ENCODE data around the gene SETD4.

SETD4 gene

DNA sequence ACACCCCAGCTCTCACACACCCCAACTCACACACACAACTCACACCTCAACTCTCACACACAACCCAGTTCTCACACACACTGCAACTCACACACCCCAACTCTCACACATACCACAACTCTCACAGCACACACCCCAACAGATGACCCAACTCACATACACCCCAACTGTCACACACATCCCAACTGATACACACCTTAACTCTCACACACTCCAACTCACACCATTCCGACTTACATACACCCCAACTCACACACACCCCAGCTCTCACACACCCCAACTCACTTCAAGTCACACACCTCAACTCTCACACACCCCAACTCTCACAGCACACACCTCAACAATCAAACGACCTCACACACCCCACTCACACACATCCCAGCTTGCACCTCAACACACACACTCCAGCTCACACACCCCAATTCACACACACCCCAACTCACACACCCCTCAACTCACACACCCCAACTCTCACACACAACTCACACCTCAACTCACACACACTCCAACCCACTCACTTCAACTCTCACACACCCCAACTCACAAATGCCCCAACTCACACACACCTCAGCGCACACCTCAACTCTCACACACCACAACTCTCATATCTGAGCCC lies 66.3 kb downstream of the SETD4 start:
- TF ChIP-seq ZNF274 (IDR thresholded peaks at IDR 0.05; ENCODE audit: low read depth, low read length) = no peak

DNA sequence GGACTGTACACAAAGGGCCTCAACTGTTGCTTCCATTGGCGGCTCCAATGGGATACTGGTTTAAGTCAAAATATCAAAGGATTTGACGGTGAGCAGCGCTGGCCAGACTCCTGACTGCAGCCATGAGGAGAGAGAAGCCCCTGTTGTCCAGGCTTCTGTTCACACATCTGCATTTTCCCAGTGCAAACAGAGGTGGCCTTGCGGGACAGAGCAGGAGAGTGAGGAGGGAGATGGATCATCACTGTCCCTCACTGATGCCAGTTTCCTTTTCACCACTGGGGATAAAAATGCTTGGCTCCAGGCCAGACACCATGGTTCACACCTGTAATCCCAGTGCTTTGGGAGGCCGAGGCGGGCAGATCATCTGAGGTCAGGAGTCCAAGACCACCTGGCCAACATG lies 69.2 kb downstream of the SETD4 start:
- TF ChIP-seq ZNF274 (IDR thresholded peaks at IDR 0.05; ENCODE audit: low read depth, low read length) = no peak
- no peak overlapping the region for H3K4me3 ChIP-seq (ENCODE audit: low read length)

More for the DNA sequence above, 66.3 kb downstream of the SETD4 start:
- H3K4me3 ChIP-seq (ENCODE audit: low read length) = no peak overlapping the region

DNA sequence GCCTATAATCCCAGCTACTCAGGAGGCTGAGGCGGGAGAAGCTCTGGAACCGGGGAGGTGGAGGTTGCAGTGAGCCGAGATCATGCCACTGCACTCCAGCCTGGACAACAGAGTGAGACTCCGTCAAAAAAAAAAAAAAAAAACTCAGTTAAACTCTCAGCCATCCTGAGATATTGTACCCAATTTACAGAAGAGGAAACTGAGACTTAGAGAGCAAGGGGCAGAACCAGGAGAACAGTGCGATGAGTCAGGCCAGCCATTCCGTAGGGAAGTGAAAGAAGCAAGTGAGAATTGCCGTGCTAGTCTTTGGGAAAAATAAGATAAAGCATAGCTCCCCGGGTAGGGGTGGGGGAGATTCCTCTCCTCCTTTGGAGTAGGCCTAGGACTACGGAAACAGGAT lies 69.7 kb downstream of the SETD4 start:
- no peak overlapping the region for H3K4me3 ChIP-seq (ENCODE audit: low read length)
- no peak for TF ChIP-seq ZNF274 (IDR thresholded peaks at IDR 0.05; ENCODE audit: low read depth, low read length)

DNA sequence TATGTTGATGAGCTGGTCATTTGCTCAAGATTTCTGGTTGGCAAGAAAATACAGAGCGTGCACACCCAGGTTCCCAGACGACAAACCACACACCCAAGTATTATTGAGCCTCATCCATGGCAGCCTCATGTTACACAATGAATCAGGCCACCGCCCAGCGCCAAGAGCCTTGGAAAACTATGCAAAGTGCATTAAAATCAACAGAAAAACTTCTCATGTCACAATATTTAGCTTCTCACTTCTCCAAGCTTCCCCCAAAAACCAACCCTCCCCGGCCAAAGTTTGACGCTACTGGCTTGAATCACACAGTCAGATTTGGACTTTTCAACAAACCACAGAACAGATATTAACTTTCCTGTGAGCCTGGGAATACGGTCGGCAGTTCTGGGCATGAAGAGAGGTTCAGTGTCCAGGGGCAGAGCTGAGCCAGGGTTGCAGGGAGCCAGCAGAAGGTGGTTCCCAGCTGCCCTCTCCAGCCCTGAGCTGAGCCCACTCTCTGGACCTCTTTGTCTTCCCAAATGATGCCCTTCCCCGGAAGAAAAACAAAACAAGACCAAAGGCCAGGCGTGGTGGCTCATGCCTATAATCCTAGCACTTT lies 71.1 kb downstream of the SETD4 start:
- TF ChIP-seq ZNF274 (IDR thresholded peaks at IDR 0.05; ENCODE audit: low read depth, low read length) = no peak
- H3K4me3 ChIP-seq (ENCODE audit: low read length) = no peak overlapping the region

- no peak for TF ChIP-seq ZNF274 (IDR thresholded peaks at IDR 0.05; ENCODE audit: low read depth, low read length)
- H3K4me3 ChIP-seq (ENCODE audit: low read length) = no peak overlapping the region
Observed at GRCh38 chr21:35988416-35989137, 71.7 kb downstream of the SETD4 start.

GRCh38 chr21:35987475-35987874 lies 72.9 kb downstream of the SETD4 start:
- TF ChIP-seq ZNF274 (IDR thresholded peaks at IDR 0.05; ENCODE audit: low read depth, low read length) = no peak
- no peak overlapping the region for H3K4me3 ChIP-seq (ENCODE audit: low read length)

DNA sequence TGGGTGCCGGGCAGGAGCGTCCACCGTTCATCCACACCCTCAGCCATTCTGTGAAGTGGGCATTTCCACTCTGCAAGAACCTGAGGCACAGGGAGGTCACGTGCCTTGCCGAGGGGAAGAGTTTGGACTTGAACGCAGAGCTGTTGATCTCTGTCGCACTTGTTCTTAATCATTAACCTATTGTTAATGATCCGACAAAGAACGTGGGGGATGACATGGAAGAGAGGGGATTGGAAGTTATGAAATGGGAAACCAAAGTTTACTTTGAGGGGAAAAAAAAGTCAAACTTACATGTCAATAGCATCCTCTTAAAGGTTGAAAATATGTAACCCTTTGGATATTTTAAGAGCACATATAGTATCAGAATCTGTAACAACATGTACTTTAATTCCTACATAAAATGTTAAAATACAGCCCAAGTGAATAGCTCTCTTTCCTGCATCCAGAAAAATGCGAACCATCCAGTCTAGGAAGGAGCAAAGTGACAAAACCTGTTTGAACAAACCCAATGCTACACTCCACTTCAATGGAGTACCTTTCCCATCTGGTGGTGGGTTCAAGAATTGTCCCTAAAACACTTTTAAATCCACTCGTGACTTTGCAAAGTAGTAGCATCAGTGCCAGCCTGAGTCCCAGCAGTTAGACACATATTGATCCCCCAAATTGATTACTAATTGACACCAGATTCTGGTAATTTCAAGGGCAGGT lies 75.5 kb downstream of the SETD4 start:
- H3K4me3 ChIP-seq (ENCODE audit: low read length) = no peak overlapping the region
- no peak for TF ChIP-seq ZNF274 (IDR thresholded peaks at IDR 0.05; ENCODE audit: low read depth, low read length)

Data from GM08714 (cell line).